SK-N-MC (cell line): ENCODE measurements around the gene CFLAR.
A peak's percentile ranks its signal among the peaks of the same experiment; 100 is the strongest.

Experiments
- EZH2 ChIP-seq: fragments of 200-600 bp; sonication (generic); IDR thresholded peaks from one replicate; pipeline ENCODE4 v1.6.1; 2017; ENCODE audit warnings: antibody characterized with exemption
- FOXP2 ChIP-seq: optimal IDR thresholded peaks from 2 replicates; pipeline ENCODE3; 2011; ENCODE audit warnings: mild to moderate bottlenecking, moderate library complexity; ENCODE audit not compliant: insufficient read depth; ENCODE audit errors: extremely low read length, control extremely low read depth
- POLR2AphosphoS5 ChIP-seq: IDR thresholded peaks from 2 replicates; pipeline ENCODE4 v1.6.1; 2012; ENCODE audit warnings: mild to moderate bottlenecking, low read depth, low read length, borderline replicate concordance

GRCh38 chr2:201118961-201119854 lies 3.2 kb downstream of the CFLAR start:
- TF ChIP-seq POLR2AphosphoS5 (0 out of 2 replicates have a peak, but pooled peaks have one; percentile 9), FOXP2 (no peak), EZH2 (no peak)
